GM12891 (cell line): Measurements from ENCODE around the gene IQCK.

Experiments used
- PAX5 ChIP-seq: IDR thresholded peaks from 2 replicates; pipeline ENCODE4 v1.6.1; 2011; ENCODE audit warnings: low read length, moderate library complexity, mild to moderate bottlenecking; ENCODE audit not compliant: insufficient read depth, severe bottlenecking
- POLR2A ChIP-seq: IDR thresholded peaks from 2 replicates; pipeline ENCODE4 v1.6.1; 2011; ENCODE audit warnings: low read depth, low read length, control low read depth
- POLR2AphosphoS5 ChIP-seq: IDR thresholded peaks from 2 replicates; pipeline ENCODE4 v1.6.1; 2011; ENCODE audit warnings: low read depth, low read length, control low read depth
- SPI1 ChIP-seq: IDR thresholded peaks from 2 replicates; pipeline ENCODE4 v1.6.1; 2011; ENCODE audit warnings: low read depth, low read length, control low read depth
- TAF1 ChIP-seq: IDR thresholded peaks from 2 replicates; pipeline ENCODE4 v1.6.1; 2011; ENCODE audit warnings: low read depth, low read length, control low read depth

GRCh38 chr16:19783363-19784182 is 65.5 kb downstream of the IQCK start:
- TF ChIP-seq POLR2A, result no peak
- no peak for TF ChIP-seq POLR2AphosphoS5
- no peak for TF ChIP-seq TAF1
- no peak for TF ChIP-seq SPI1
- no peak for TF ChIP-seq PAX5
